ENCODE results near the gene ARHGAP12.

DNA sequence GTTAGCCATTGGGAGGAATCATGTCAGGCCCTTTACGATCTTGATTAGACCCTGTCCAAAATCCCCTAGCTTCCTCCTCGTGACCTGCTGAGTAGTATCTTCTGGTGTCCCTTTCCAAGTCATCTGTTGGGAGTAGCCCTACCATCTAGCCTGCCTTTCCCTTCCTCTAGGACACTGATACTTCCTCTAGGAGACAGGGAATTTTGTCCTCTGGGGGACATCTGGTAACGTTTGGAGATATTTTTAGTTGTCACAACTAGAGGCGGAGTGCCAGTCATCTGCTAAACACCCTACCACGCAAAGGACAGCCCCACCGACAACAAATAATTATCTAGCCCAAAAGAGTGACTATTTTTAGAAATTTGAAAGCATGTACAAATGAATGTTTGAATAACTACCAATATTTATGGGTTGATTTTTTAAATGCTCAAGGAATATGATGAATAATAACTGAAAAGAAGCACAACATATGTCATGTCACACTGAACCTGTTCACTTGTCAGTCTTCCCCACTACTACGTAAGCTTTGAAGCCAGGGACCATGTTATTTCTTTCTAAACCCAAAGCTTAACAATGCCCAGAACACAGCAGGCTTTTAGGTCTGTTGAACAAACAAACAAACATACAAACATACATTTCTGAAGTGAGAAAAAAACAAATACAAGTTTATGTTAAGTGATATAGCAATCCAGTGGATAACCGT, 105.9 kb downstream of the ARHGAP12 start:
- no peak for TF ChIP-seq GATA2 (IDR thresholded peaks at IDR 0.05; ENCODE audit: low read depth, low read length)
- no peak for TF ChIP-seq GATA3 (IDR thresholded peaks at IDR 0.05; ENCODE audit: low read depth, low read length)
